Activated CD4-positive, alpha-beta memory T cell treated with anti-CD3 and anti-CD28 coated beads for 36 hours (primary cell): ENCODE results near the gene CD3E. TPM values are rescaled to one million over a fixed set of nuclear protein-coding genes. Genes with fewer than 3 reads are reported as not detected.

ENCODE experiments used
- CTCF ChIA-PET: fragments of 350-600 bp; sonication (Branson Sonifier 250); formaldehyde crosslinking; loops from one replicate; lab custom pipeline; 2021; ENCODE audit warnings: antibody characterized with exemption, inconsistent platforms; lab: Charles Lee
- POLR2A ChIA-PET: fragments of 350-600 bp; sonication (Branson Sonifier 250); formaldehyde crosslinking; loops from one replicate; lab custom pipeline; 2021; ENCODE audit warnings: antibody characterized with exemption; lab: Charles Lee
- DNase-seq: peaks from one replicate; pipeline ENCODE4 v3.0.0-alpha.2; 2020
- H3K27ac Mint-ChIP-seq: one replicate; pipeline ENCODE4 v1.8.0; 2021; ENCODE audit warnings: mixed read lengths
- H3K27me3 Mint-ChIP-seq: one replicate; pipeline ENCODE4 v1.8.0; 2021; ENCODE audit warnings: mixed read lengths
- H3K36me3 Mint-ChIP-seq: one replicate; pipeline ENCODE4 v1.8.0; 2021; ENCODE audit warnings: mixed read lengths
- H3K4me1 Mint-ChIP-seq: one replicate; pipeline ENCODE4 v1.8.0; 2021; ENCODE audit warnings: low read depth, mixed read lengths
- H3K4me3 Mint-ChIP-seq: one replicate; pipeline ENCODE4 v1.8.0; 2021; ENCODE audit warnings: mild to moderate bottlenecking, mixed read lengths
- H3K9me3 Mint-ChIP-seq: one replicate; pipeline ENCODE4 v1.8.0; 2021; ENCODE audit warnings: mixed read lengths
- intact Hi-C: fragments of 100-400 bp; cut with micrococcal nuclease; formaldehyde crosslinking; loops from one replicate; pipeline ENCODE4 v1.15.1; 2023
- total RNA-seq, 2 experiments: library from RNA; stranded (reverse); gene quantifications; one replicate each; pipeline ENCODE4 v1.2.3, GENCODE V29; 2021

Gene CD3E
- total RNA-seq, 2 experiments from 2014 or later: 476 to 488 TPM

- Mint-ChIP-seq H3K27me3 (no peaks in the 10 kb centered on the region), H3K36me3 (peaks cover 83% of the 10 kb centered on the region), H3K4me1 (peaks cover 82% of the 10 kb centered on the region), H3K4me3 (no peak overlapping the region), H3K27ac (peak overlapping the region; percentile 79), H3K9me3 (peaks cover 3% of the 10 kb centered on the region)
- CTCF ChIA-PET: interaction anchor here (1.2 to 8.8 kb wide), 3 partner anchors 15 to 49 kb away, joined by 3 to 67 read pairs (median 5); no protein-coding TSS in a partner anchor
- POLR2A ChIA-PET: no interaction called here
- no peak for DNase-seq
- intact Hi-C loops: no loop called here
These were observed 5.7 kb downstream of the CD3E start for GRCh38 chr11:118310271-118310670.

- Mint-ChIP-seq H3K4me1 (peaks cover 86% of the 10 kb centered on the region), H3K36me3 (peaks cover 84% of the 10 kb centered on the region), H3K4me3 (no peak overlapping the region), H3K27me3 (no peaks in the 10 kb centered on the region), H3K27ac (peak overlapping the region; percentile 79), H3K9me3 (peaks cover 3% of the 10 kb centered on the region)
- POLR2A ChIA-PET: no interaction called here
- no peak for DNase-seq
- intact Hi-C loops: no loop called here
- CTCF ChIA-PET: interaction anchor here (0.7 to 8.8 kb wide), 5 partner anchors 15 to 323 kb away, joined by 3 to 67 read pairs (median 5); no protein-coding TSS in a partner anchor
These were observed 6.4 kb downstream of the CD3E start for GRCh38 chr11:118310781-118311485.

- Mint-ChIP-seq H3K36me3 (peaks cover 85% of the 10 kb centered on the region), H3K4me3 (no peak overlapping the region), H3K4me1 (peaks cover 89% of the 10 kb centered on the region), H3K27ac (peak overlapping the region; percentile 79), H3K27me3 (no peaks in the 10 kb centered on the region), H3K9me3 (peaks cover 3% of the 10 kb centered on the region)
- no peak for DNase-seq
- ChIA-PET POLR2A (no interaction called here), CTCF (interaction anchor here (0.7 to 8.8 kb wide), 3 partner anchors 16 to 324 kb away, joined by 3 to 67 read pairs (median 5); no protein-coding TSS in a partner anchor)
- intact Hi-C loops: no loop called here
These were observed 7.0 kb downstream of the CD3E start for GRCh38 chr11:118311518-118311917.

- CTCF ChIA-PET: interaction anchor here (2.1 to 8.8 kb wide), 2 partner anchors 17 to 114 kb away, joined by 5 to 67 read pairs; no protein-coding TSS in a partner anchor
- no peaks in the 10 kb centered on the region for H3K27me3 Mint-ChIP-seq
- H3K4me3 Mint-ChIP-seq: no peak overlapping the region
- H3K9me3 Mint-ChIP-seq: peaks cover 3% of the 10 kb centered on the region
- peak overlapping the region; percentile 82 for H3K27ac Mint-ChIP-seq
- POLR2A ChIA-PET: no interaction called here
- intact Hi-C loops: no loop called here
- peaks cover 83% of the 10 kb centered on the region for H3K36me3 Mint-ChIP-seq
- no peak for DNase-seq
- peaks cover 88% of the 10 kb centered on the region for H3K4me1 Mint-ChIP-seq
These were observed 7.8 kb downstream of the CD3E start for GRCh38 chr11:118312328-118312727.

GRCh38 chr11:118313242-118313641 is 8.7 kb downstream of the CD3E start:
- POLR2A ChIA-PET: interaction anchor here (0.7 kb wide), 1 partner anchor 10 kb away, joined by 3 read pairs; no protein-coding TSS in a partner anchor
- Mint-ChIP-seq H3K27me3 (no peaks in the 10 kb centered on the region), H3K9me3 (peaks cover 3% of the 10 kb centered on the region), H3K27ac (no peak overlapping the region), H3K4me1 (peaks cover 84% of the 10 kb centered on the region), H3K36me3 (peaks cover 75% of the 10 kb centered on the region), H3K4me3 (no peak overlapping the region)
- CTCF ChIA-PET: interaction anchor here (1.3 kb wide), 1 partner anchor 18 kb away, joined by 4 read pairs; no protein-coding TSS in a partner anchor
- intact Hi-C loops: no loop called here
- no peak for DNase-seq

- peaks cover 3% of the 10 kb centered on the region for H3K9me3 Mint-ChIP-seq
- H3K27ac Mint-ChIP-seq: peak overlapping the region; percentile 84
- DNase-seq: no peak
- peaks cover 86% of the 10 kb centered on the region for H3K4me1 Mint-ChIP-seq
- ChIA-PET CTCF (interaction anchor here (1.1 to 1.6 kb wide), 3 partner anchors 31 to 116 kb away, joined by 3 to 6 read pairs (median 3); no protein-coding TSS in a partner anchor), POLR2A (interaction anchor here (0.6 kb wide), 1 partner anchor 74 kb away, joined by 3 read pairs; no protein-coding TSS in a partner anchor)
- H3K4me3 Mint-ChIP-seq: no peak overlapping the region
- H3K27me3 Mint-ChIP-seq: no peaks in the 10 kb centered on the region
- intact Hi-C loops: no loop called here
- H3K36me3 Mint-ChIP-seq: peaks cover 60% of the 10 kb centered on the region
These were observed 10.5 kb downstream of the CD3E start for GRCh38 chr11:118314988-118315411.

GRCh38 chr11:118318124-118318523 is 13.6 kb downstream of the CD3E start:
- Mint-ChIP-seq H3K4me3 (no peak overlapping the region), H3K4me1 (peaks cover 79% of the 10 kb centered on the region), H3K27ac (peak overlapping the region; percentile 49), H3K27me3 (no peaks in the 10 kb centered on the region), H3K36me3 (peaks cover 35% of the 10 kb centered on the region), H3K9me3 (no peaks in the 10 kb centered on the region)
- ChIA-PET CTCF (interaction anchor here (1.0 kb wide), 1 partner anchor 120 kb away, joined by 3 read pairs; no protein-coding TSS in a partner anchor), POLR2A (no interaction called here)
- intact Hi-C loops: no loop called here
- no peak for DNase-seq

- Mint-ChIP-seq H3K4me3 (no peak overlapping the region), H3K27me3 (no peaks in the 10 kb centered on the region), H3K36me3 (peaks cover 34% of the 10 kb centered on the region), H3K27ac (peak overlapping the region; percentile 19), H3K4me1 (peaks cover 76% of the 10 kb centered on the region), H3K9me3 (no peaks in the 10 kb centered on the region)
- CTCF ChIA-PET: interaction anchor here (1.0 kb wide), 1 partner anchor 121 kb away, joined by 3 read pairs; no protein-coding TSS in a partner anchor
- POLR2A ChIA-PET: interaction anchor here (1.0 kb wide), 1 partner anchor 14 kb away, joined by 3 read pairs; the partner anchor contains the start of gene CD3E
- intact Hi-C loops: no loop called here
- no peak for DNase-seq
These were observed 14.2 kb downstream of the CD3E start for GRCh38 chr11:118318581-118319336.

GRCh38 chr11:118319337-118319707 is 14.8 kb downstream of the CD3E start:
- Mint-ChIP-seq H3K36me3 (peaks cover 28% of the 10 kb centered on the region), H3K9me3 (no peaks in the 10 kb centered on the region), H3K4me3 (no peak overlapping the region), H3K4me1 (peaks cover 71% of the 10 kb centered on the region), H3K27me3 (no peaks in the 10 kb centered on the region), H3K27ac (peak overlapping the region; percentile 19)
- intact Hi-C loops: no loop called here
- ChIA-PET CTCF (no interaction called here), POLR2A (interaction anchor here (1.0 kb wide), 1 partner anchor 15 kb away, joined by 3 read pairs; the partner anchor contains the start of gene CD3E)
- no peak for DNase-seq

- POLR2A ChIA-PET: no interaction called here
- Mint-ChIP-seq H3K4me1 (peaks cover 62% of the 10 kb centered on the region), H3K9me3 (no peaks in the 10 kb centered on the region), H3K36me3 (peaks cover 18% of the 10 kb centered on the region), H3K27ac (no peak overlapping the region), H3K27me3 (no peaks in the 10 kb centered on the region), H3K4me3 (no peak overlapping the region)
- intact Hi-C loops: no loop called here
- no peak for DNase-seq
- CTCF ChIA-PET: no interaction called here
These were observed 16.0 kb downstream of the CD3E start for GRCh38 chr11:118320515-118320914.

GRCh38 chr11:118321386-118322082 is 17.0 kb downstream of the CD3E start:
- Mint-ChIP-seq H3K9me3 (no peaks in the 10 kb centered on the region), H3K27ac (no peak overlapping the region), H3K4me1 (peaks cover 52% of the 10 kb centered on the region), H3K36me3 (peaks cover 11% of the 10 kb centered on the region), H3K4me3 (no peak overlapping the region), H3K27me3 (no peaks in the 10 kb centered on the region)
- CTCF ChIA-PET: interaction anchor here (1.2 kb wide), 1 partner anchor 27 kb away, joined by 4 read pairs; no protein-coding TSS in a partner anchor
- DNase-seq: no peak
- intact Hi-C loops: no loop called here
- POLR2A ChIA-PET: no interaction called here
